Measurements from ENCODE around the gene DSCAM. TPM values are rescaled to one million over a fixed set of nuclear protein-coding genes. Genes with fewer than 3 reads are reported as not detected.
"Not testable (repeated sequence)": the region's sequence is repeated elsewhere in the genome, so short reads cannot be mapped to it uniquely, and the experiment has no call there.

DSCAM gene
- total RNA-seq, 1 donor from 2014 or later = not detected

DNA sequence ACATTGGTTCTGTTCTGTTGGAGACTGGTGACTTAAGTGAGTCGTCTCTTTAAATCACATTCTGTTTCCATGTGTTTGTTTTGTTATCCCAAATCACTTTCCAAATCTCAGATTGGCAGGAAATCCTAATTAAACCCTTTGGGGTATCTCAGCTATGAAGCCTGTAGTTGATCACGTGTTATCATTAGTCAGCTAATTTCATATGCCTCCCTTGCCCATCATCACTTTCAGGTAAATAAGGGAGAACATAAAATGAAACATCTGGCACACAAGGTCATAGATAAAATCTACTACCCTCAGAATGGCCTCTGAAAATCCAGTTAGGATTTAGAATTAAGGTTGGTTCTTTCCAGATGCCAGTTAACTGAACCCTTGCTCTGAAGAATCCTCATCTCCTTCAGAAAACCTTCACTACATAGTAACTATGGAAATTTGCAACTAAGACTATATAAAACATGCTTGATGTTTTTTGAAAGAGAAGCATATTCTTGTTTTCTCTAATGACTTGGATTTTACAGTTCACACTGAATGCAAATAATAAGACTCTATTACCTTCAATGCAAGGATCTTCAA is 401.5 kb downstream of the DSCAM start:
- DNase-seq (ENCODE audit: low spot score) = no peak
- intact Hi-C loops (cut with DNase I) = no loop called here

DNA sequence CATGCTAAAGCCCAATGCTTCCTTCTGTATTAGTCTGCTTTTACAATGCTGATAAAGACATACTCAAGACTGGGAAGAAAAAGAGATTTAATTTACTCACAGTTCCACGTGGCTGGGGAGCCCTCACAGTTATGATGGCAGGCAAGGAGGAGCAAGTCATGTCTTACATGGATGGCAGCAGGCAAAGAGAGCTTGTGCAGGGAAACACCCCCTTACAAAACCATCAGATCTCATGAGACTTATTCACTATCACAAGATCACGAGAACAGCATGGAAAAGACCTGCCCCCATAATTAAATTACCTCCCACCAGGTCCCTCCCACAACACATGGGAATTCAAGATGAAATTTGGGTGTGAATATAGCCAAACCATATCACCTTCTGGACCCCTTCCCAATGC is 407.4 kb downstream of the DSCAM start:
- intact Hi-C loops (cut with DNase I); DNase-seq (ENCODE audit: low spot score): not testable (repeated sequence)

DNA sequence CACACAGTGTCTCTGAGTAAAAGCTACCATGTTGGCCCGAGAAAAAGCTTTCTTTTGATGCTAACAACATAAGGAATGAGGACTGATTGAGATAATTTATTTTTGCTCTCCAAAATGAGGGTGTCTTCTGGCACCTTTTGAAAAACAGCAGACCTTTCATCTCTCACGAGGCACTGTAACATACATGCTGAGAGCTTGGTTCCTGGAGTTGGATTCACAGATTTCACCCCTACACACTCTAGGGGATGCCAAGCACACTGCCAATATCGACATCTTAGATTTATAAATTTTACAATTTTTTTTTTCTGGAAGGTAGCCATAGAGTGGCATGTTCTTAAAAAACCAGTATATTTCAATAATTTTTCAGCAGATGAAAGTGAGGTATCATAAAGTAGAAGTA is 408.3 kb downstream of the DSCAM start:
- no peak for DNase-seq (ENCODE audit: low spot score)
- intact Hi-C loops (cut with DNase I) = no loop called here

DNA sequence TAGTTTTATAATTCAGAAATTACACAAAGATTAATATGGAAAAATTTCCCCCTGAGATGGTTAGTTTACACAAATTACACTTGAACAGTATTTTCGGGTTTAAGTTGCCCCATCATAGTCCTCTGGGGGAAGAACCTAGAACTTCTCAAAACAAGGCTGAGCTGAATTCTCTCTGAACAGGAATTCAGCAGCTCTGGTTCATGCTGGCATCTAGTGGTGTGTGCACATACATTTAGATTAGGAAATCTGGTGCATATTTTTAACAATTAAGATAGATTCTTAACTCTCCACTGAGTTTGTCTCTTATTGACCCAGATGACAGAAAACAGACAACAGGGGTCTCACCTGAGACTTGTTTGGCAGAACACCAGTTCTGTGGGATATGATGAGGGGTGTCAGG is 410.7 kb downstream of the DSCAM start:
- DNase-seq (ENCODE audit: low spot score) = no peak
- intact Hi-C loops (cut with DNase I) = no loop called here

DNA sequence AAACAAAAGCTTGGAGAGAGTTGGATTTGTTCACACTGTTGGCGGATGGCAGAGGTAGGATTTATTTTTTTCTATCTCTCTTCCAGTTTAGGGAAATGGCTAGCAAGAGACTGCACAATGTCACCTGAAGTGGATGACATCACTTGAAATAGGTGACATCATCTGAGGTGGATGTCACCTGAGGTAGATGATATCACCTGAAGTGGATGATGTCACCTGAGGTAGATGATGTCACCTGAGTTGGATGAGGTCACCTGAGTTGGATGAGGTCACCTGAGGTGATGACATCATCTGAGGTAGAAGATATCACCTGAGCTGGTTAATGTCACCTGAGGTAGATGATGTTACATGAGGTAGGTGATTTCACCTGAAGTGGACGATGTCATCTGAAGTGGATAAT is 413.4 kb downstream of the DSCAM start:
- intact Hi-C loops (cut with DNase I) = no loop called here
- no peak for DNase-seq (ENCODE audit: low spot score)

DNA sequence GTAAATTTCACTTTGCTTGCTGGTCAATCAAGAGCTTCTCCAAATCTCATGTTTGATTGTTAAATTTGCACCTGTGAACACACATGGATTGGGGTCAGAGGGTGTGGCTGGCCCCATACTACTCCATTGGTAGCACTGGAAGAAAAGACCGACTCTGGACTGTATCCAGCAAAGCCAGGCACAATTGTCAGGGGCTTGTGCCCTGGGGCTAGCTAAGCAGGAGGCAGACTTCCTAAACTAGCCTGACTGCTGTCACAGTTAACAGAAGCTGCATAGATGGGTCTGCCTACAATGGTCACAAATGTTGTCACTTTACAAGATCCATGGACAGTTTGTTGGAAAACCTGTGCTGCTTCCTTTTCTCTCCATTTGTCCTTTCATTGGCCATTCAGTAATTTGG is 421.0 kb downstream of the DSCAM start:
- no peak for DNase-seq (ENCODE audit: low spot score)

DNA sequence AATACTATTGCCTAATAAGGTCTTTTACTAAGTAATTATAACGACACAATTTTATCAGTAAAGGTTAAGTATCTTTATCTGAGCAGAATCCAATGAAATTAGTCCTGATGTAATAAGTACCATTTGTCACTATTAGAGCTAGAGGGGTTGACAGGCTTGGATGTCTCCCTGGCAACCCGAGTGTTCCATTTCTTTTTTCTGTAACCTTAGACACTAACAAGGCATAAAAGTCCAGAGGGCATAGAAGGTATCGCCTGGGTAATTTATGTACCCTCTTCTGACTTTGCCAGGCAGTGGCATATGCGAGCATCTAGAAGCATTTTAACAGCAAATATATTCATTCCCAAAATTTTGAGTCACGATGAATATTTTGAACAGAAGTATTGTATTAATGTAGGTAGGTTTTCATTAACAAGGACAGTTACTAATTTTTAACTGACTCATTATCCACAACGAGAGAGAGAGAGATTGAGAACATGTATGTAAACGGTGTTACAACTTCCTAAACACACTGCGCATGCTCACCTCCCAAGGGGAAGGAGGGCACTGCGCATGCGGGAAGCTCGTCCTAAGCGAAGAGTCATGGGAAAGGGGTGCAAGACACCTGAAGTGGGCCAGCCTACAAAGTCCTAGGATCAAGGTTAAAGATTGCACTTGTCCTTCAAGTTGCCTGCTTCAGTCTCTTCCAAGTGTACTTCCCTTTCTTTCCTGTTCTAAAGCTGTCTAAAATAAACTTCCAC is 423.9 kb downstream of the DSCAM start:
- intact Hi-C loops (cut with DNase I) = no loop called here
- no peak for DNase-seq (ENCODE audit: low spot score)

More for the DNA sequence above, 421.0 kb downstream of the DSCAM start:
- intact Hi-C loops (cut with DNase I) = no loop called here

DNA sequence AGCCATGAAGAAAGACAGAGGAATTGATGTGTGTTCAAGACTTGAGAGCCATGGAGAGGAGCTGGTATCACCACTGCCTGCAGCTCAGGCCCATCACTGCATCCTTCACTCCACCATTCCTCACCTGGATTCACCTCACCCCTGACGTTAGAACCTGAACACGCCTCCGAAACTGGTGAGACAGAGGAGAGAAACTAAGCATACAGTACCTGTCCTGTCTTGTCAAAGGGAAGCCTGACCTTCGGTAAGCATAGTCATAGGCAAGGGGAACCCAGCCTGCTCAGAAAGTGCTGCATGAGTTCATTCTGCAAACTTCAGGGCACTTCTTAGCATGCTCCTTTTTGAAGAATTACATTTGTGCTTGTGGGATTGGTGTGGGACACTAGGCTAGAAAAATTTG is 425.8 kb downstream of the DSCAM start:
- intact Hi-C loops (cut with DNase I) = no loop called here
- DNase-seq (ENCODE audit: low spot score) = no peak

DNA sequence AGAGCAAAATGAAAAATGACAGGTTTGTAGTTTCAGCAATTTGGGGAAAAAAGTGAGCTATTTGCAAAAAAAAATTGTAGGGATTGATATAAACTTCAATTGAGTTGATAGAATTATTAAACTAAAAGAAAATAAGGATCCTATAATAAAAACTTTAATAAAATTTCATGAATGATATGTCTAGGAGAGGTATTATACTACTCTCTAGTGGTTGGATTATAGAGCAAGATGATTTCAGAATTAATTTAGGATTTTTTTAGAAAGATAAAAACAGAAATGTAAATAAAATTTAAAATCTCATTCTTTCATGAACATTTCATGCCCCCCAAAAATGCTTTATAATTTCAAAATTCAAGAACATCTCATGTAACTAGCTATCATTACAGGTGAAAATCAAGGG is 430.4 kb downstream of the DSCAM start:
- intact Hi-C loops (cut with DNase I) = no loop called here
- DNase-seq (ENCODE audit: low spot score) = no peak

DNA sequence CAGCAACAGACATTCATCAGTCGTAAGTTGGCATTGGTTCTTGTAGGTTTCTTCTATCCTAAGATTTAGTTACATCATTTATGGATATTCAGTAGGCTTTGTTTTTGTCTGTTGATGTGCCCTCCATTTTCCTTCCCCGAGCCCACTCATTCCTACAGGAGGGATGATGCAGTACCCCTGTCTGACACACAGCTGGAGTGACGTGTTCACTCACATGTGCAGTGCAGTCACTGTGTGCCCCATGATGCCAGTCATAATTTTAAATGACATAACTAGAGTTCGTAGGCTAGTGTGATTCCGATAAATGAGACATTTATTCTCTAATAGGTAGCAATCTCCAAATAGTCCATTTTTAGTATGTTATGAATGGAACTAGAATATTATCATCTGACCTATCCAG is 438.4 kb downstream of the DSCAM start:
- no peak for DNase-seq (ENCODE audit: low spot score)
- intact Hi-C loops (cut with DNase I) = no loop called here

DNA sequence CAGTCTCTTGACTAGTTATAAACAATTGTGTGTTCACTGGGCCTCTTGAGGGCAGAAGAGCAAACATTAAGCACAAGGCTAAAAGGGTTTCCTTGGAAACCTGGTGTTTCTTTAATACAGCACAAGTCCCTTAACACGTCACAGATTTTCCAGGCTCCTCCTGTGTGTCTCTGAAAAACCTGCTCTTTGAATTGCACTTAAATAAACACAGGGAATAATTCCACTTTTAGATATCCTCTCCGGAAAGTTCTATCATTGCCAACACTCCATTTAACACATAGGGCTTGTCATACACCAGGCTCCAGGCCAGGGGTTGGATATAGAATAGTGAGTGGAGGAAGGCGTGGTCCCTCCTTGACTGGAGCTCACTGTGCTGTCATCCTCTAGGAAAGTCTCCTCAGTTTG is 442.6 kb downstream of the DSCAM start:
- intact Hi-C loops (cut with DNase I) = no loop called here
- DNase-seq (ENCODE audit: low spot score) = no peak

DNA sequence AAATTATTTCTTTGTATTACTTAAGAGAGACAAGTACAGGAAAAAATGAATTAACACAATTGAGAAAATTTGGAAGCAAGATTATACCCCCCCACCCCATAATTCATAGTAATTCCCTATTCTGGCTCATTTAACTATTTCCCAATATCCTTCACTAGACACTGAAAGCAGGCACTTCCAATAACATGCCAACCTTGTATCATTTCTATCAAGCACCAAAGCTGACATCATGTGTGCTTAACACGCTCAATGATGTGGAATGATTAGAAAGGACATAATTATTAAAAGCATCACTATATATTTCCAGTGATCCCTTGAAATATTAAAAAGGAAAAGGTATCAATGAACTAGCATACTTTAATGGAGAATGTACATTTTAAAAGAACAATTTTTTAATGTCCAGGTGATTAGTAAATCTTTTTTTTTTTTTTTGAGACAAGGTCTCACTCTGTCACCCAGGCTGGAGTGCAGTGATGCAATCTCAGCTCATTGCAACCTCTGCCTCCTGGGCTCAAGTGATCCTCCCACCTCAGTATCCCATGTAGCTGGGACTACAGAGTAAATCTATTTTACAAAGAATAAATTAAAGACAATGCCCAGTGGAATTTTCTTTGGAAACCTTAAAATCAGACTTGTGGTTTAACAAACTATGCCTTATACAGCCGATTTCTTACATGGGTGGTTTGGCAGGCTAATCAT is 443.9 kb downstream of the DSCAM start:
- intact Hi-C loops (cut with DNase I) = no loop called here
- DNase-seq (ENCODE audit: low spot score) = no peak

DNA sequence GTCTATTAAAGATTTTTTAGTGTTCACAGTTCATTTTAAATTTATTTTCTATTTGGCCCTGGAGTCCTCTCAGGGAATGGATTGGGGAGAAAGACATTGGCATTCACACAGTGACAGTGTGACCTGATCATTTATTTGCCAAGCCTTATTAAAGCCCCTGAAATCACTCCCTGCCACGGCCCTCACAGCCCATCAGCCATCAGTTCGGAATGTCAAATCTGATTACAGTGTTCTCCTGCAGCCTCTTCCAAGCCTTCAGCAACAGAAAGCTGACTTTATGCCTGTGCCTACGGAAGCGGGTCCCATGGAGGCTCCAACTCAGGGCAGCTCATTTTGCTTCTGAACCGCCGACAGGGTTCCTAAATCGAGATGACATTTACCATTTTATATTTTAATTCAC is 451.2 kb downstream of the DSCAM start:
- intact Hi-C loops (cut with DNase I) = no loop called here
- DNase-seq (ENCODE audit: low spot score) = no peak

DNA sequence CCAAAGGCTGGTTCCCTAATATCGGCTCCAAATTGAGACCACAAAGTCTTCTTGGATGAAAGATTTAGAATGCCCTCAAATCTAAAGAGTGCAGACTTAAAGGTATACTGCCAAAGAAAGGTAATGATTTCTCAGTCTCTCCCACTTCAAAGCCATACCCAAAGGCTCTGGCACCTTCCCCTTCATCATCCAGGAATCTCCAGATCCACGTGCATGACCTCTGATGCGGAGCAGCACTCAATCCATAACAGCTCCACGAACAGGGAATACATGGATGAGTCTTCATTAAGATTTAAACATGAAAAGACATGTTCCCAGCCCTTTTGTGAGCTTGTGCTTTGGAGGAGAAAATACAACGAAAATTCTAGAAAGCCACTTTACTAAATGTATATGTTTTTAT is 453.9 kb downstream of the DSCAM start:
- no peak for DNase-seq (ENCODE audit: low spot score)
- intact Hi-C loops (cut with DNase I) = no loop called here

DNA sequence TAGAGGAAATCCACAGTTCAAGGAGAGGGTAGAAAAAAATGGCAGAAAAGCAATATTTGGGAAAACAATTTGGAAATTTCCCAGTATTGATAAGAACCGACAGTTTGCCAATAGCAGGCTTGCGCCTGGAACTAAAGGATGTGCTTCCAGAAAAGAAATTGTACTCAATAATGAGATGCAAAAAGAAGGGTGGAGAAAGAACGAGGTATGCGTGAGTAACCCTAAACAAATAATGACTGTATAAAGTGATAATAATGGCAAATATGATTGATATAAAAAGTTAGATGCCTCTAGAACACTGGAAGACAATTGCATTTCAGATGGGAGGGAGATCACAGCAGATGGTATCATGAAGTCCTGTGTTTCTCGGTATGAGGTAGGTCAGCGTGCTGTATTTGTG is 458.9 kb downstream of the DSCAM start:
- intact Hi-C loops (cut with DNase I) = loop anchor here (5.0 kb wide), 1 partner anchor 246 kb away; no protein-coding TSS in a partner anchor
- DNase-seq (ENCODE audit: low spot score) = no peak

DNA sequence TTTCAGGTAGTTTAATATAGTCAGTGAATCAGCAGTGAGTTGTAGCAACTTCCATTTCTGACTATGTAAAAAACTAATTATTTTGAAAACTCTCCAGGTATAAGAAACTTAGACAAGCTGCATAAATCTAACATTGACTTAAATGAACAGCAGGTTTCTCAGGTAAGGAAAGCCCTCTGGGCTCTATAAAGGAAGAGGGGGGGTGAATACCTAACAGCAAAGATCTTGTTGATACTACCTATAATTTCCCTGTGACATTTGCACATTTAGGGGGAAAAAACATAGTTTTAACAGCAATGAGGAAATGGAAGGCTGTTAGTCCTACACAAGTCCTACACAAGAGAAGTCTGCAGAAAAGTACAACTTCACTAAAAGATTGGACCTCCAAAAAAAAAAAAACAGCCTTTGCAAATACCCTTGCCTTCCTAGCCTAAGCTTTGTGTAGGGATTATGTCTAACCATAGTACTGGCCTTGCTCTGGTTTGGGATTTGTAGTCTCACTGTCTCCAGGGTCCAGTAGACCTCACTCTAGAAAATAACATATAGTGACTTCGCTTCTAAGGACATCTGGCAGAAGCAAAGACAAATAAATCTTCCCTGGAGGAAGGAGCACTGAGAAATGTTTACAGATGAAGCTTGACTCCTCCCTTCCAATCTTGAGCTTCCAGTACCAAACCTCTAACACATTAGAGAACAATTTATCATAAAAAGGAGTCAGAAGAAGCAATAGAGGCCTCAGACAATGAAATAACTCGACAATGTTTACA is 459.8 kb downstream of the DSCAM start:
- intact Hi-C loops (cut with DNase I) = loop anchor here (5.0 kb wide), 1 partner anchor 245 kb away; no protein-coding TSS in a partner anchor
- no peak for DNase-seq (ENCODE audit: low spot score)

DNA sequence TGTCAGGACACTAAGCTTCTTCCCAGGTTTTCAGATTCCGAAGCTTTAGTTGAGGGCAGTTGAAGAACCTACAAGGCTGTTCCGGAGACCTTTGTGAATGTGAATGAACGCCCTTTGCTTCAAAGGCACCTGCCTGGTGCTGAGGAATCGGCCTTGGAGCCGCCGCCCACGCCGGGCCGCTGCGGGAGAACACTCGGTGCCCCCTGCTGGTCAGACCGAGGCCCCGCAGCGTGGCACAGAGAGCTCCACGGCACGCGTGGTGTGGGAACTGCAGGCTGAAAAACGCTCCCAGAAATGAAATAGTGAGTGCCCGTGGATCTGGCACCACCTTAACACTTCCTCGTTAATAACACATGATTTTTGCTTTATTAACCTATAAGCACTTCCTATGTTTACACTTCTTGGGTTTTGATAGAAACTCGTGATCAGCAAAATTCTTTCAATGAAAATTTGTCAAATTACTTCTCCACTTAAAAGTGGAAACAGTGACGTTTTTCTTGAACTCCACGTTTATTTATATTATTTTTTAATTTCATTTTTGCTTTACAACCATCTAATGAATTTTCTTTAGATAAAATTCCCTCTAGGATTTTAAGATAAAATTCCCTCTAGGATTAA is 460.6 kb downstream of the DSCAM start:
- intact Hi-C loops (cut with DNase I) = loop anchor here (5.0 kb wide), 1 partner anchor 244 kb away; no protein-coding TSS in a partner anchor
- DNase-seq (ENCODE audit: low spot score) = no peak

DNA sequence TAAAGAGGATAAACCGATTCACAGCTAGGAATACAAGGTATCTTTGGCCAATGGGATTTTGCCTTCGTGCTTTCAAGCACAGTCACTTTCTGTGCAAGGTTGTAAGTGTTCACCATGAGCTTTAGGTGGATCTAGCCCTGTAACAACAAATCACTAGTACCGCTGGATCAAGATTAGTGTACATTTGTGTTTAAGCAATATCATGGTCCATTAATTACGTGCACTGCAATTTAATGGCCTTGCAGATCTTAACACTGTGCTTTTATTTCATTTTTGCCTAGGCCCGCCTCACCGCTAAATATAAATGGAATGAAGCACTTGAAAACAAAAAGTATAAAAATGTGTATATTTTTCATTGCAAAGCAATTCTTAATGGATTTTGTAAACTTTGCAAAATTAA is 461.1 kb downstream of the DSCAM start:
- intact Hi-C loops (cut with DNase I) = loop anchor here (5.0 kb wide), 1 partner anchor 244 kb away; no protein-coding TSS in a partner anchor
- no peak for DNase-seq (ENCODE audit: low spot score)

DNA sequence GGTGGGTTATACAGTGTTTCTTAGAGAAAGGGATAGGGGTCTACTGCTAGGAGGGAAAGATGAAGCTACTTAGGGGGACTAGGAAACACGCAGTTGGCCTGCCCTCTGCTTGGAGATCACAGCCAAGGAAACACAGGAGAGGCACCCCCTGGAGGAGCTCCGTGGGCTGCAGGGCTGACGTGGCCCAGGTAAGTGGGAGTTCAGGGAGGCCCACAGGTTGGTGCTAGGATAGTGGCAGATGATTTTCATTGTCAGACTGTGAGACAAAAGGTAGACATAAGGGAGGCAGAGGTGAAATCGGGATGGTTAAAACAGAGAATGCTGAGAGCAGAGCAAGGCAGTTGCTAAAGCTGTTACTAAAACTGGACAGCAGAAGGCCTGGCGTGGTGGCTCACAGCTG is 463.0 kb downstream of the DSCAM start:
- intact Hi-C loops (cut with DNase I) = no loop called here
- DNase-seq (ENCODE audit: low spot score) = no peak

DNA sequence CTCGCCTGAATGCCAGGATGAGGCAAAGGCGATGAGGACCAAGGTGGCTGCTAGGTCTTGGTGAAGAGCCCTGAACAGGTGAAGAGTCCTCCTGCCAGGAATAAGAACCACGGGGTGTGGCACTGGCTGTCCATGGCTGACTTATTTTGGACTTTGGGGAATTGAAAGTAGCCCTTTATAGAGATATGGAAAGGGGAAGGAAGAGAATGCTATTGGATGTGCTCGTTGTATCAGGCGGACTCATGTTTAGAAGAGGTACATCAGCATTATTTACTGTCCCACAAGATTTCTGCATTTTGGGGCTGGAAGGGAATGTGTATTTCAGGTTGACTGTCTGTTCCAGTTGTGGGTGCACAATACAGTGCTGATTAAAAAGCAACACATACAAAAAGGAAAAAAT is 465.8 kb downstream of the DSCAM start:
- intact Hi-C loops (cut with DNase I) = no loop called here
- DNase-seq (ENCODE audit: low spot score) = no peak
